Fibroblast of lung (primary cell): ENCODE results near the gene ESR2.

ENCODE experiments used
- EZH2 ChIP-seq: IDR thresholded peaks from 2 replicates; pipeline ENCODE4 v1.5.1; 2012; ENCODE audit warnings: low read length, control low read depth, mild to moderate bottlenecking; ENCODE audit errors: missing control alignments
- TF ChIP-seq, protein P1 (sequence below), 2 donors: IDR thresholded peaks in 1 of 2; conservative IDR thresholded peaks in 1 of 2; 1 replicate in 1 of 2; 2 replicates in 1 of 2; pipeline ENCODE4 v1.5.1; 2011 to 2012; ENCODE audit warnings: low read length in 2 of 2, control low read depth in 1 of 2, inconsistent platforms in 1 of 2, low read depth in 1 of 2, mild to moderate bottlenecking in 1 of 2

- TF ChIP-seq, protein P1, sequence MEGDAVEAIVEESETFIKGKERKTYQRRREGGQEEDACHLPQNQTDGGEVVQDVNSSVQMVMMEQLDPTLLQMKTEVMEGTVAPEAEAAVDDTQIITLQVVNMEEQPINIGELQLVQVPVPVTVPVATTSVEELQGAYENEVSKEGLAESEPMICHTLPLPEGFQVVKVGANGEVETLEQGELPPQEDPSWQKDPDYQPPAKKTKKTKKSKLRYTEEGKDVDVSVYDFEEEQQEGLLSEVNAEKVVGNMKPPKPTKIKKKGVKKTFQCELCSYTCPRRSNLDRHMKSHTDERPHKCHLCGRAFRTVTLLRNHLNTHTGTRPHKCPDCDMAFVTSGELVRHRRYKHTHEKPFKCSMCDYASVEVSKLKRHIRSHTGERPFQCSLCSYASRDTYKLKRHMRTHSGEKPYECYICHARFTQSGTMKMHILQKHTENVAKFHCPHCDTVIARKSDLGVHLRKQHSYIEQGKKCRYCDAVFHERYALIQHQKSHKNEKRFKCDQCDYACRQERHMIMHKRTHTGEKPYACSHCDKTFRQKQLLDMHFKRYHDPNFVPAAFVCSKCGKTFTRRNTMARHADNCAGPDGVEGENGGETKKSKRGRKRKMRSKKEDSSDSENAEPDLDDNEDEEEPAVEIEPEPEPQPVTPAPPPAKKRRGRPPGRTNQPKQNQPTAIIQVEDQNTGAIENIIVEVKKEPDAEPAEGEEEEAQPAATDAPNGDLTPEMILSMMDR (conservative IDR thresholded peaks at IDR 0.05 in 1 of 2, IDR thresholded peaks at IDR 0.05 in 1 of 2; ENCODE audit: low read depth in 1 of 2, low read length in 2 of 2) = no peak
- TF ChIP-seq EZH2 = no peak
Observed at GRCh38 chr14:64289571-64289970, 4.6 kb downstream of the ESR2 start.
